Hepatocyte (in vitro differentiated cells): ENCODE measurements around the gene SLC12A7. TPM values are rescaled to one million over a fixed set of nuclear protein-coding genes. Genes with fewer than 3 reads are reported as not detected.

Experiments used
- DNase-seq: peaks from one replicate; pipeline ENCODE4 v3.0.0-alpha.2; 2016; ENCODE audit warnings: low spot score
- H2AFZ ChIP-seq: fragments of 200-600 bp; sonication (generic); 2 replicates; pipeline ENCODE4 v1.6.0; 2016; ENCODE audit warnings: antibody characterized with exemption, mild to moderate bottlenecking
- H3K27ac ChIP-seq: fragments of 200-600 bp; sonication (generic); 2 replicates; pipeline ENCODE4 v1.5.1; 2016; ENCODE audit warnings: mild to moderate bottlenecking
- H3K27me3 ChIP-seq: fragments of 200-600 bp; sonication (generic); 2 replicates; pipeline ENCODE4 v1.6.1; 2016
- H3K36me3 ChIP-seq: fragments of 200-600 bp; sonication (generic); replicated peaks from 2 replicates; pipeline ENCODE4 v1.5.1; 2016; ENCODE audit warnings: low read depth; ENCODE audit not compliant: insufficient read depth
- H3K4me1 ChIP-seq: fragments of 200-600 bp; sonication (generic); 2 replicates; pipeline ENCODE4 v1.5.1; 2016; ENCODE audit warnings: mild to moderate bottlenecking, moderate library complexity; ENCODE audit not compliant: insufficient read depth
- H3K4me2 ChIP-seq: fragments of 200-600 bp; sonication (generic); 2 replicates; pipeline ENCODE4 v1.6.0; 2016
- H3K4me3 ChIP-seq: fragments of 200-600 bp; sonication (generic); 2 replicates; pipeline ENCODE4 v1.5.1; 2016; ENCODE audit warnings: mild to moderate bottlenecking
- H3K79me2 ChIP-seq: fragments of 200-600 bp; sonication (generic); 2 replicates; pipeline ENCODE4 v1.6.0; 2017; ENCODE audit warnings: mild to moderate bottlenecking
- H3K9me2 ChIP-seq: fragments of 200-600 bp; sonication (generic); replicated peaks from 2 replicates; pipeline ENCODE4 v1.6.0; 2017; ENCODE audit warnings: mild to moderate bottlenecking; ENCODE audit not compliant: insufficient read depth
- H3K9me3 ChIP-seq: fragments of 200-600 bp; sonication (generic); 2 replicates; pipeline ENCODE4 v1.5.1; 2016; ENCODE audit warnings: low read depth, mild to moderate bottlenecking
- H4K20me1 ChIP-seq: fragments of 200-600 bp; sonication (generic); 2 replicates; pipeline ENCODE4 v1.6.0; 2016; ENCODE audit warnings: mild to moderate bottlenecking; ENCODE audit not compliant: insufficient read depth, poor library complexity, severe bottlenecking
- CTCF ChIP-seq: fragments of 200-600 bp; sonication (generic); IDR thresholded peaks from 2 replicates; pipeline ENCODE4 v1.5.1; 2016; ENCODE audit warnings: antibody characterized with exemption, mild to moderate bottlenecking; ENCODE audit not compliant: poor library complexity
- EZH2 ChIP-seq: fragments of 200-600 bp; sonication (generic); IDR thresholded peaks from 2 replicates; pipeline ENCODE4 v1.6.1; 2016; ENCODE audit warnings: antibody characterized with exemption, mild to moderate bottlenecking, borderline replicate concordance
- EZH2phosphoT487 ChIP-seq: fragments of 200-600 bp; sonication (generic); IDR thresholded peaks from one replicate; pipeline ENCODE4 v1.6.1; 2018; ENCODE audit warnings: antibody characterized with exemption, mild to moderate bottlenecking, low read depth, moderate library complexity; ENCODE audit not compliant: unreplicated experiment, severe bottlenecking
- WGBS: methylation state at CpG from one replicate; pipeline ENCODE4 v1.1.6; 2016; ENCODE audit warnings: low lambda C conversion rate; ENCODE audit errors: missing lambda C conversion rate; 5-methylcytosine and 5-hydroxymethylcytosine counted together
- polyA plus RNA-seq: library from polyadenylated mRNA; unstranded; fragments of >200 nt; fragmentation: Nextera tagmentation; extraction: Ambion mirVana; gene quantifications from 2 replicates; pipeline ENCODE4 v1.2.1, GENCODE V29; 2016
- total RNA-seq: library from RNA; depleted of rRNA; stranded (reverse); fragments of >200 nt; gene quantifications from 2 replicates; pipeline ENCODE4 v1.2.3, GENCODE V29; 2014

SLC12A7 gene
- total and polyA plus RNA-seq, 2 experiments from 2014 or later: 30.2 to 34.3 TPM

GRCh38 chr5:1116109-1116740, 4.4 kb upstream of the SLC12A7 start:
- peaks cover 4% of the 10 kb centered on the region for H3K79me2 ChIP-seq
- no peaks in the 10 kb centered on the region for H3K9me3 ChIP-seq
- H2AFZ ChIP-seq: no peak overlapping the region
- peaks cover 19% of the 10 kb centered on the region for H3K4me1 ChIP-seq
- no peaks in the 10 kb centered on the region for H3K36me3 ChIP-seq
- H3K9me2 ChIP-seq: no peaks in the 10 kb centered on the region
- no peaks in the 10 kb centered on the region for H4K20me1 ChIP-seq
- H3K4me3 ChIP-seq: no peak overlapping the region
- H3K4me2 ChIP-seq: no peak overlapping the region
- H3K27me3 ChIP-seq: no peaks in the 10 kb centered on the region
- no peak for TF ChIP-seq CTCF
- TF ChIP-seq EZH2: no peak
- no peak for TF ChIP-seq EZH2phosphoT487
- H3K27ac ChIP-seq: no peak overlapping the region
- WGBS: 91% methylated on average over 19 of the region's 19 CpGs
- no peak for DNase-seq

- no peaks in the 10 kb centered on the region for H3K9me2 ChIP-seq
- no peaks in the 10 kb centered on the region for H3K36me3 ChIP-seq
- peaks cover 14% of the 10 kb centered on the region for H3K79me2 ChIP-seq
- no peak overlapping the region for H3K4me2 ChIP-seq
- H3K27ac ChIP-seq: no peak overlapping the region
- WGBS: 95% methylated on average over 21 of the region's 23 CpGs
- peaks cover 19% of the 10 kb centered on the region for H3K4me1 ChIP-seq
- no peaks in the 10 kb centered on the region for H4K20me1 ChIP-seq
- H3K27me3 ChIP-seq: no peaks in the 10 kb centered on the region
- no peak for DNase-seq
- TF ChIP-seq CTCF: no peak
- no peak for TF ChIP-seq EZH2phosphoT487
- TF ChIP-seq EZH2: no peak
- no peaks in the 10 kb centered on the region for H3K9me3 ChIP-seq
- H3K4me3 ChIP-seq: no peak overlapping the region
- H2AFZ ChIP-seq: no peak overlapping the region
Measured at GRCh38 chr5:1115123-1115815, 3.4 kb upstream of the SLC12A7 start.

- DNase-seq: no peak
- TF ChIP-seq EZH2 (no peak), EZH2phosphoT487 (no peak), CTCF (no peak)
- H3K36me3 ChIP-seq: no peaks in the 10 kb centered on the region
- H2AFZ ChIP-seq: no peak overlapping the region
- no peaks in the 10 kb centered on the region for H3K9me2 ChIP-seq
- peaks cover 27% of the 10 kb centered on the region for H3K79me2 ChIP-seq
- H3K4me1 ChIP-seq: peaks cover 15% of the 10 kb centered on the region
- H3K4me3 ChIP-seq: no peak overlapping the region
- WGBS: 78% methylated on average over 19 of the region's 19 CpGs
- no peaks in the 10 kb centered on the region for H3K9me3 ChIP-seq
- H3K27ac ChIP-seq: no peak overlapping the region
- no peaks in the 10 kb centered on the region for H3K27me3 ChIP-seq
- H4K20me1 ChIP-seq: no peaks in the 10 kb centered on the region
- H3K4me2 ChIP-seq: no peak overlapping the region
Measured at GRCh38 chr5:1113805-1114586, 2.1 kb upstream of the SLC12A7 start.
